ENCODE data around the gene KCNN1.

DNA sequence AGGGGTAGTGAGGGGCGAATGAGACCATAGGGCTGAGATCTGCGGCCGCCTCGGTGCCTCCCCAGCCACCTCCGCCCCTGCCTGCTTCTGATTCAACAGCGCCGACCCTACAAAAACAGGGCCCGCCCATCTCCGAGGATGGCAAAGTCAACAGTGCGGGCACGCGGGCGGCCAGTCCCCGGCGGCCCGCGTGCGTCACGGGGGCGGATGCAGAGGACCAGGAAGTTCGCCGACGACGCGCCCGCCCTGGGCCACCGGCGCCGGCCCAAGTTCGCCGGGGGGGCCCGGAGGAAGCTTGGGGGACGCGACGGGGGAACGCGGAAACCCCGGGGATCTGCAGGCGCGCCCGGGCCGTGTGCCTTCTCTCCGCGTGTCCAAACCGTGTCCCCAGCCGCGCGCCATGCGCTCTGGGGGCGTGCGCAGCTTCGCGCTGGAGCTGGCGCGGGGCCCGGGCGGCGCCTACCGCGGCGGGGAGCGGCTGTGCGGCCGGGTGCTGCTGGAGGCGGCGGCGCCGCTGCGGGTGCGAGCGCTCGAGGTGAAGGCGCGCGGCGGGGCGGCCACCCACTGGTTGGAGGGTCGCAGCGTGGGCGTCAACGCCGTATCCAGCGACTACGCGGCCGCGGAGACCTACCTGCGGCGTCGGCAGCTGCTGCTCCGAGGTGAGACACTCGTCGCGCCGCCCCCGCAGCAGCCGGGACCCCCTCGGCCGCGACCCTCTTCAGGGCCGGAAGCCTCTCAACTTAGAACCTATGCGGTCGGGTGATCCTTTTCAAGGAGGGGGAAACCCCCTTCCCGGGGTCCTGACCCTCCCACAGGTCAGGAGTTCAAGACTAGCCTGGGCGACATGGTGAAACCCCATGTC, 34.2 kb downstream of the KCNN1 start:
- TF ChIP-seq, protein P1, sequence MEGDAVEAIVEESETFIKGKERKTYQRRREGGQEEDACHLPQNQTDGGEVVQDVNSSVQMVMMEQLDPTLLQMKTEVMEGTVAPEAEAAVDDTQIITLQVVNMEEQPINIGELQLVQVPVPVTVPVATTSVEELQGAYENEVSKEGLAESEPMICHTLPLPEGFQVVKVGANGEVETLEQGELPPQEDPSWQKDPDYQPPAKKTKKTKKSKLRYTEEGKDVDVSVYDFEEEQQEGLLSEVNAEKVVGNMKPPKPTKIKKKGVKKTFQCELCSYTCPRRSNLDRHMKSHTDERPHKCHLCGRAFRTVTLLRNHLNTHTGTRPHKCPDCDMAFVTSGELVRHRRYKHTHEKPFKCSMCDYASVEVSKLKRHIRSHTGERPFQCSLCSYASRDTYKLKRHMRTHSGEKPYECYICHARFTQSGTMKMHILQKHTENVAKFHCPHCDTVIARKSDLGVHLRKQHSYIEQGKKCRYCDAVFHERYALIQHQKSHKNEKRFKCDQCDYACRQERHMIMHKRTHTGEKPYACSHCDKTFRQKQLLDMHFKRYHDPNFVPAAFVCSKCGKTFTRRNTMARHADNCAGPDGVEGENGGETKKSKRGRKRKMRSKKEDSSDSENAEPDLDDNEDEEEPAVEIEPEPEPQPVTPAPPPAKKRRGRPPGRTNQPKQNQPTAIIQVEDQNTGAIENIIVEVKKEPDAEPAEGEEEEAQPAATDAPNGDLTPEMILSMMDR (IDR thresholded peaks at IDR 0.05 in 8 of 11, conservative IDR thresholded peaks at IDR 0.05 in 3 of 11): peak in 2 of 11 experiments; percentile 20 to 24
- peak; percentile 88 to 93 (median 92) for TF ChIP-seq POLR2AphosphoS5 (IDR thresholded peaks at IDR 0.05)

Data from spleen (tissue), 7 donors.